NCI-H510A (cell line): ENCODE results near the gene ARHGAP24.

Experiments
- DNase-seq: peaks from one replicate; lab custom pipeline; 2025; lab: John Stamatoyannopoulos, UW

Gene ARHGAP24

GRCh38 chr4:85777908-85778631 lies 303.1 kb downstream of the ARHGAP24 start:
- no peak for DNase-seq

- DNase-seq: no peak
Observed at GRCh38 chr4:85778632-85779131, 303.7 kb downstream of the ARHGAP24 start.

GRCh38 chr4:85779165-85779564 lies 304.2 kb downstream of the ARHGAP24 start:
- DNase-seq: no peak

- DNase-seq: no peak
Observed at GRCh38 chr4:85780664-85781063, 305.7 kb downstream of the ARHGAP24 start.

GRCh38 chr4:85783483-85783882 lies 308.5 kb downstream of the ARHGAP24 start:
- DNase-seq: no peak

- no peak for DNase-seq
Observed at GRCh38 chr4:85783900-85784299, 308.9 kb downstream of the ARHGAP24 start.

GRCh38 chr4:85784348-85784747 lies 309.4 kb downstream of the ARHGAP24 start:
- no peak for DNase-seq

- no peak for DNase-seq
Observed at GRCh38 chr4:85784947-85785346, 310.0 kb downstream of the ARHGAP24 start.

- no peak for DNase-seq
Observed at GRCh38 chr4:85787133-85787532, 312.2 kb downstream of the ARHGAP24 start.

GRCh38 chr4:85788604-85789003 lies 313.7 kb downstream of the ARHGAP24 start:
- no peak for DNase-seq

GRCh38 chr4:85789241-85789640 lies 314.3 kb downstream of the ARHGAP24 start:
- DNase-seq: no peak

- DNase-seq: no peak
Observed at GRCh38 chr4:85790582-85790981, 315.6 kb downstream of the ARHGAP24 start.

GRCh38 chr4:85792376-85793232 lies 317.7 kb downstream of the ARHGAP24 start:
- DNase-seq: no peak

GRCh38 chr4:85793233-85793585 lies 318.3 kb downstream of the ARHGAP24 start:
- no peak for DNase-seq

GRCh38 chr4:85798012-85798770 lies 323.2 kb downstream of the ARHGAP24 start:
- DNase-seq: no peak

GRCh38 chr4:85803856-85804255 lies 328.9 kb downstream of the ARHGAP24 start:
- DNase-seq: no peak

GRCh38 chr4:85805891-85806290 lies 330.9 kb downstream of the ARHGAP24 start:
- DNase-seq: no peak

- no peak for DNase-seq
Observed at GRCh38 chr4:85806334-85806733, 331.4 kb downstream of the ARHGAP24 start.

GRCh38 chr4:85807247-85807950 lies 332.4 kb downstream of the ARHGAP24 start:
- no peak for DNase-seq

- DNase-seq: no peak
Observed at GRCh38 chr4:85808104-85808503, 333.2 kb downstream of the ARHGAP24 start.

- no peak for DNase-seq
Observed at GRCh38 chr4:85808864-85809263, 333.9 kb downstream of the ARHGAP24 start.

GRCh38 chr4:85812776-85813175 lies 337.8 kb downstream of the ARHGAP24 start:
- DNase-seq: no peak
